Measurements from ENCODE around the gene UBN1. TPM values are rescaled to one million over a fixed set of nuclear protein-coding genes. Genes with fewer than 3 reads are reported as not detected.
A peak's percentile ranks its signal among the peaks of the same experiment; 100 is the strongest.

UBN1 gene, protein sequence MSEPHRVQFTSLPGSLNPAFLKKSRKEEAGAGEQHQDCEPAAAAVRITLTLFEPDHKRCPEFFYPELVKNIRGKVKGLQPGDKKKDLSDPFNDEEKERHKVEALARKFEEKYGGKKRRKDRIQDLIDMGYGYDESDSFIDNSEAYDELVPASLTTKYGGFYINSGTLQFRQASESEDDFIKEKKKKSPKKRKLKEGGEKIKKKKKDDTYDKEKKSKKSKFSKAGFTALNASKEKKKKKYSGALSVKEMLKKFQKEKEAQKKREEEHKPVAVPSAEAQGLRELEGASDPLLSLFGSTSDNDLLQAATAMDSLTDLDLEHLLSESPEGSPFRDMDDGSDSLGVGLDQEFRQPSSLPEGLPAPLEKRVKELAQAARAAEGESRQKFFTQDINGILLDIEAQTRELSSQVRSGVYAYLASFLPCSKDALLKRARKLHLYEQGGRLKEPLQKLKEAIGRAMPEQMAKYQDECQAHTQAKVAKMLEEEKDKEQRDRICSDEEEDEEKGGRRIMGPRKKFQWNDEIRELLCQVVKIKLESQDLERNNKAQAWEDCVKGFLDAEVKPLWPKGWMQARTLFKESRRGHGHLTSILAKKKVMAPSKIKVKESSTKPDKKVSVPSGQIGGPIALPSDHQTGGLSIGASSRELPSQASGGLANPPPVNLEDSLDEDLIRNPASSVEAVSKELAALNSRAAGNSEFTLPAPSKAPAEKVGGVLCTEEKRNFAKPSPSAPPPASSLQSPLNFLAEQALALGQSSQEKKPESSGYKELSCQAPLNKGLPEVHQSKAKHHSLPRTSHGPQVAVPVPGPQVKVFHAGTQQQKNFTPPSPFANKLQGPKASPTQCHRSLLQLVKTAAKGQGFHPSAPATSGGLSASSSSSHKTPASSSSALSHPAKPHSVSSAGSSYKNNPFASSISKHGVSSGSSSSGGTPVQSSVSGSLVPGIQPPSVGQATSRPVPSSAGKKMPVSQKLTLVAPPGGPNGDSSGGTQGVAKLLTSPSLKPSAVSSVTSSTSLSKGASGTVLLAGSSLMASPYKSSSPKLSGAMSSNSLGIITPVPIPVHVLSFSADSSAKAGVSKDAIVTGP (N-terminal part only)
- total RNA-seq, result 10 to 100 TPM; 25.5 to 27.7 TPM
- long read RNA-seq, donor 1, partial matches to known transcripts, result 16 of 18 reads
- long read RNA-seq, donor 1, other reads (novel, unspliced or antisense), result 1 of 18 reads
- long read RNA-seq, donor 2, partial matches to known transcripts, result 8 of 10 reads
- long read RNA-seq, donor 2, other reads (novel, unspliced or antisense), result 2 of 10 reads

DNA sequence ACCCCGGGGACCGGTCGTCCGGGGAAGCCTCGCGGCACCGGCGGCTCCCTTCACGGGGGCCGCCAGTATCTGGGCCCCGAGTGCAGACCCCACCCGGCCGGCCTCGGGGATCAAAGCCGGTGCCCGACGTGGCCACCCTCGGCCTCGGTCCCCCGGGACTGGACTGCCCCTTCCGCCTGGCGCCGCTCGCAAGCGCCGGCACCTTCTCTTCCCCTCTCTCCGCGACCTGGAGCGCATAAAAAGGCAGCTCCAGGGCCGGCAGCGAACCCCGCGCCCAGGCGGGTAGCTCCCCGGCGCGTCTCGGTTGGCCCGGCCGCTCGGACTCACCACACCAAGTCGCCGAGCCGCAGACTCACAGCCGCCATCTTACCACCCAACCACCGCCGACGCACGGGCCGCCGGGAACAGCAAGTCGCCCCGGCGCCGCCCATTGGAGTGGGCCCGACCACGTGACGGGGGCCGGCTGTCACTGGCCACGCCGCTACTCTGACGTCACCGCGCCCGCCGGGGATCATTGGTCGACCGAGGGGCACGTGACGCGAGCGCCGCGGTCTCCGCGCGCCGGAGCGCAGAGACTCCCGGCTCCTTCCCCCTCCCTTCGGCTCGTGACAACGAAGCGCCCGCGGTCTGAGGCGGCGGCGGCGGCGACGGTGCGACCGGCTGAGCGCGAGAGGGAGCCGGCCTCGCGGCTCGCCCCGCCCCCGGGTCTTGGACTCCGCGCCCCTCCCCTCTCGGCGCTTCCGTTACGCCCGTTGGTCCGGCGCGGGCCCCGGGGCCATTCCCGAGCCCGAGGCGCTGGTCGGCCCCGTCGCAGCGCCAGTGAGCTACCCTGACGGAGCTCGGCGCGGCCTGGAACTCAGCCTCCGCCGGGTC lies at the start of gene UBN1, which contains the start of gene GLYR1:
Gene UBN1 (plus strand): TSS at position 581 of the 873 bp plus-strand sequence. CDS start 5,437 bp downstream, outside the sequence.
Gene GLYR1 (minus strand): TSS at position 388 of the 873 bp plus-strand sequence. CDS start 23 bp downstream, at position 365.
- intact Hi-C loops (cut with DNase I), result loop anchor here (5.0 kb wide), 2 partner anchors 90 to 110 kb away; partner anchors contain the start of genes SEC14L5 (in 2 of the 2) and PPL (in 1 of the 2)
- peak; percentile 100 for DNase-seq (ENCODE audit: low spot score)

DNA sequence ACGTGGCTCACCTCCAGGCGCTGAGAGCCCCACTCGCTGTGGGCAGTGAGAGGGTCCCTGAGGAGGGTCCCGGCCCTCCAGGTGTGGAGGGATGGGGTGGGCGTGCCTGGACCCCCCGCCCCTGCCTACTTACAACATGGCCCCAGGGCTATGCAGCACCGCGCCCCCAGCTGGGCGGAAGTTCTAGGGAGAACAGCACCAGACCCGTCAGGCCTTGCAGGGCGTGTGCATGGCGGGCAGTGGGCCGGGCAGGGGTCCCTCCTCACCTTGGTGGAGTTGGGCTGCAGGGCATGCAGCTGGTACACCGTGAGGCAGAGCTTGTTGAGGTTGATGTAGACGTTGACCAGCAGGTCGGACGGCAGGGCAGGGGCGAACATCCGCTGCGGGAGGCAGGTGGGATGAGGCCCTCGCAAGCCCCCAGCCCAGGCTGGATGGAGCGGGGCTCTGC lies 49.5 kb upstream of the UBN1 start:
- intact Hi-C loops (cut with DNase I), result no loop called here

DNA sequence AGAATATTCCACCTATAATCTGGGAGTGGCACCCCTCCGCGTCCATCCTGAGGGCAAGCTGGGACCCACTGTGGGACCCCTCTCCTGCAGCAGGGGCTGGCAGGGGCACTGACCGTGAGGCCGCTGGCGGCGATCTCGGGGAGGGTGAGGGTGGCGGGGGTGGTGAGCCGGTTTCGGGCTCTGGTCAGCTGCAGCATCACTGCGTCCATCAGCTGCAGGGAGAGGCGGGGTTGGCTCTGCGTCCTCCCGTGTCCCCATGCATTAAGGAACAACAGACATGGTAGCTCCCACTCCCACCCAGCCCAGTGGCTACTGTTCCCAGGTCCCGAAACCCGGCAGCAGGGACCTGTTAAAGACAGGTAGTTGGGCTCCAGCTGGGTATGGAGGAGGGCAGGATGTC lies 48.8 kb upstream of the UBN1 start:
- intact Hi-C loops (cut with DNase I), result no loop called here
- DNase-seq (ENCODE audit: low spot score), result no peak

More for the DNA sequence above, 49.5 kb upstream of the UBN1 start:
- DNase-seq (ENCODE audit: low spot score), result no peak

DNA sequence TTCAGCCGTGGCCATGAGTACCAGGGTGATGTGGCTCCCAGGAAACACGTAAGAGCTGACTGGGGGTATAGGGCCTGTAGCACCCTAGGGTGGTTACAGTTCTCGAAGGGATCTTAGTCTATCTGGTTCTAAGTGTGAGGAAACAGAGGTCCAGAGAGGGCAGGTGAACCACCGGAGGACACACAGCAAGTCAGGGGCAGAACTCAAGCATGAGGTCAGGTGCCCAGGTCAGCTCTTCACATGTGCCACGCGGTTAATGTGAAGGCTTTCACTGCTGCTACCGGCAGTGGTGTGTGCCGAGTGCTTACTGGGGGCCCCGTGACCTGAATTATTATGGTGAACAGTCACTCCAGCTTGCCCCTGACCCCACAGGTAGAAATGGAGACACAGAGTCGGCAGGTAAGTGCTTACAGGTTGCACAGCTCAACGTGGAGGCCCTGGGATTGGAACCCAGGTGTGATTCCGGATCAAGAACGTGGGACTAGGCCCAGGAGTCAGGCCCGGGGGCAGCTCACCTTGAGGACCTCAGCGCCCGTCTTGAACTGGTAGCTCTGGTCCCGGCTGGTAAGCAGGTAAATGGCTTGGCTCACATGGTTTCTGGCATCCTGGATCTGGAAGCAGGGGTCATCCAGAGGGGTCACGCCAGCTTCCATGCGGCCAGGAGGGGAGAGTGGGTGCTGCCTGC lies 48.0 kb upstream of the UBN1 start:
- intact Hi-C loops (cut with DNase I), result no loop called here
- no peak for DNase-seq (ENCODE audit: low spot score)

DNA sequence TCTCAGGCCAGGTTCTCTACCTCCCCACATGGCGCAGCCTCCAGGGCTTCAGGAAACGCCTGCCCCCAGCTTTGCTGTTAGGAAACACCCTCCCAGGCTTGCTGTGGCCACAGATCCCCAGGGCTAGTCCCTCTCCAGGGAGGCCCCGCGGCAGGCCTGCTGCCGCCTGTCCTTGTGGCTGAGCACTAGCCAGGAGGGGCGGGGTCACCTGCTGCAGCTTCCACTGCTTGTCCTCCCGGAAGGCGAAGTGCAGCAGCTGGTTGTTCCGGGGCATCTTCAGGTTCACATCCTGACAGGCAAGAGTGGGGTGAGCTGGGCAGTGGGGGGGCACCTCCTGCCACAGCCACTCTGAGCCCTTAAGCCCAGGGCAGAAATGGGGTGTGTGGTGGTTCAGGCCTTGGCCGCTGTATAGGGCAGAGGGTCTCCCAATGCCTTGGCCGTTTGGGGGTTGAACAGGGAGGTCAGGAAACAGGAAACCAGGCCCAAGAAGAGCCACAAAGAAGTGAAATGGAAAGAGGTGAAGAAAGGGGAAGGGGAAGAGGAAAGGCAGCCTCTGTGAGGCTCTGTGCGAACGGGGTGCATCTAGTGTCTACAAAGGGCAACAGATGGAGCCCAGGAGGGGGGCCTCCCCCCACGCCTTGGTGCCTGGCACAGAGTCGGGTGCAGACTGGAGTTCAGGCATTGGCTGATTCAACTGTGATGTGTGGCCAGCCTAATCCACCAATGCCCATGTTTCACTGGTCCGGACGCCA lies 46.8 kb upstream of the UBN1 start:
- no peak for DNase-seq (ENCODE audit: low spot score)
- intact Hi-C loops (cut with DNase I), result no loop called here

DNA sequence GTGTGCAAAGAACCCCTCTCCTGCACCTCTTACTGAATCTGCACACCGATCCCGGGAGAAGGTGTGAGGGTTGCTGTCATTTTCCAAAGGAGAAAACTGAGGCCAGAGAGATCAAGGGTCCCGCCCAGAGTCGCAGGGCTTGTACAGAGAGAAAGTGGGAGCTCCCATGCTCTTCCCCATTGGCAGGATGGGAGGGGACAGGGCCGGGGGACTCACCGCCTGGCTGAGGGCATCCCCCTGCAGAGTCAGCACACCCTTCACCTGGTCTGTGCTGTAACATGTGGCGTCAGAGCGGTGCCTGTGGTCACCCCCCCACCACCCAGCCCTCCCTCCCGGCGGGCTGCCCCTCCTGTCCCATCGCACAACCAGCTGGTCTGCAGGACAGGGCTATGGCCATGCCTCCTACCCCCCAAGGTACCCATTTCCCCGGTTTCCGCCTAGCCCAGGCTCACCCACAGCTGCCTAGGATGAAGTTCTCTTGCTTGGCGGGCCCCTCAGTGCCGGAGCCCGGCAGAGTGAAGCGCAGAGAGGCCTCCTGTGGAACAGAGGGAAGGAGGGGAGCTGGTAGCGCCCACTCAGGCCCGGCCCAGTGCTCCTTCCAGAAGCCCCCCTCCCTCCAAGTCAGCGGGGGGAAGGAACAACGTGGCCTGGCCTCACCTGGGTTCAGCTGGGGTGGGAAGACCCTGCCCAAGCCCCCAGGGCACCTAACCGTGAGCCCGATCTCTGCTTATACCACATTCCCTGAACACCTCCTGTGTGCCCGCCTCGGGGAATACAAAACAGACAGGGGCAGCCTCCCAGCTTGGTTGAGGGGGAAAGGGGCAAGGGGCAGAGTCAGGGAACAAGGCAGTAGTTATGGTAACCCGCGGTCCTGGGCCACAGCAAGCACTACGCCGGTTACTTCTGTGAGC lies 46.0 kb upstream of the UBN1 start:
- intact Hi-C loops (cut with DNase I), result no loop called here
- DNase-seq (ENCODE audit: low spot score), result no peak

DNA sequence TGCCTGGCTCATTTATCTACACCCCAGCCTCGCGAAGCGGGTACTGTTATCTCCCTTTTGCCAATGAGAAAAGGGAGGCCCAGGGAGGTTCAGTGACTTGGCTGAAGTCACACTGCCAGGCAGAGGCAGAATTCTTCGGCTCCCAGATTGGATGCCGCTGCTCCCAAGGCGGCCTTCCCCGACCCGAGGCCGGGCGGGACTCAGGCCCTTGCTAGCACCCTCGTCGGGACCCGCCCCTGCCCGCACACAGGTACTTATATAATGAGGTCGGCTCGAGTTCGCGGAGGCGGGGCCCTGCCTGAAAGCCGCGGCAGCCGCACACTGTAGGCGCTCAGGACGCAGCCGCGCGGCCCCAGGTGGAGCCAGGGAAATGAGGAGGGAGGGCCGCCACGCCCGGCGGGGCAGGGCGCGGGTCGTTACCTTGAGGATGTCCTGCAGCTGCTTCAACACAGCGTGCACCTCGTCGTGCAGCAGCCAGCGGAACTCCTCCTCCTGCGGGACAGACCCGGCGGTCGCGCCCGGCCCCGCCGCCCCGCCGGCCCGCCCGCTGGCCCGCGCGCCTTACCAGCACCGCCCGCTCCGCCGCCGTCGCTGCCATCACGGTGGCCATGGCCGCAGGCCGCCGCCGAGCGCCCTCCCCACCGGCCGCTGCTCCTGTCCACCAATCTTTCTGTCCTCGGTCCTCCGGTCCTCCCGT lies 45.2 kb upstream of the UBN1 start, which contains the start of gene ROGDI:
Gene ROGDI (minus strand): TSS at position 672 of the 697 bp plus-strand sequence. CDS start 62 bp downstream, at position 610.
- DNase-seq (ENCODE audit: low spot score), result peak; percentile 91
- intact Hi-C loops (cut with DNase I), result no loop called here

DNA sequence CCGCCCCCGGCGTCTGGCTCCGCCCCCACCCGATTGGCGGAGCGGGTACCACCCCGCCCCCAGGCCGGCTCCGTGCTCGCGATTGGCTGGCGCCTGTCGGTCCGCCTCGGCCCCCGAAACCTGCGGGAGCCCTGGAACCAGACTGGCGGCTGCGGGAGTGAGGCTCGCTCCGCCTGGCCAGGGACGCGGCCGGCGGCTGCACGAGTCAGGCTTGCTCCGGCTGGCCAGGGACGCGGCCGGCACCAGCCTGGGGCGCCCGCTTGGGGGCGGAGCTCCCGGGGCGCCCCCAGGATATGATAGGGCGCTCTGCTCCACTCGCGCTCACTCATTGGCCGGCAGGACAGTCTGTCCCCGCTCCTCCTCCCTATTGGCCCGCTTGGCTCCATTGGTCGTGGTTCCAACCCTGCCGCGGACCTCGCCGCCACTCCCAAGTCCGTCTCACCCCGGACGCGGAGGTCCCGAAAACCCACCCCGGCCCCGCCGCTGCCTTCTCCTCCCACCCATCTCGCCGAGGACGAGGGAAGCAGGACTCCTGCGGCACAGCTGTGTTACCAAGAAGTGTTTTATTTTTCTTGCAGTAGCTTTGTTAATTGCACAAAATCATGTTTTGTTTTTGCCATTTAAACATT lies 44.5 kb upstream of the UBN1 start:
- intact Hi-C loops (cut with DNase I), result no loop called here
- peak; percentile 97 for DNase-seq (ENCODE audit: low spot score)

DNA sequence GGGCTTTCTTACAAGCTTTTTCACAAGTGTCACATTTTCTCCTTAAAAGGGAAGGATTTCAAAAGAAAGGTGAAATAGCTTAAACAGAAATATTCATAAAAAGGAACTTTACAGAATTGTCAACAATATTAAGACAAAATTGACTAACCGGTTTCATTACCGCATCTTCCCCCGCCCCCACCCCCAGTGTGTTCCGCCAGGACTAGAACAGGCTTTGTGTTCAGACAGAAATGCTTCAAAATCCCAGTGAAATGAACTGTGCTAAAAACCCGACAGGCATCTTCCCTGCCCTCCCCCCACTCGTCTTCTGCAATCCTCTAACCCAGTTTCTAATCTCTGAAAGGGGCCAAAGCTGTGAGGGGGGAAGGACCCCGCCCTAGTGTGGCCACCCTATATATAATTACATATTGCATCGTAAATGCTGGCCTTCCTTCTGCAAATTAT lies 43.9 kb upstream of the UBN1 start:
- no peak for DNase-seq (ENCODE audit: low spot score)
- intact Hi-C loops (cut with DNase I), result no loop called here

DNA sequence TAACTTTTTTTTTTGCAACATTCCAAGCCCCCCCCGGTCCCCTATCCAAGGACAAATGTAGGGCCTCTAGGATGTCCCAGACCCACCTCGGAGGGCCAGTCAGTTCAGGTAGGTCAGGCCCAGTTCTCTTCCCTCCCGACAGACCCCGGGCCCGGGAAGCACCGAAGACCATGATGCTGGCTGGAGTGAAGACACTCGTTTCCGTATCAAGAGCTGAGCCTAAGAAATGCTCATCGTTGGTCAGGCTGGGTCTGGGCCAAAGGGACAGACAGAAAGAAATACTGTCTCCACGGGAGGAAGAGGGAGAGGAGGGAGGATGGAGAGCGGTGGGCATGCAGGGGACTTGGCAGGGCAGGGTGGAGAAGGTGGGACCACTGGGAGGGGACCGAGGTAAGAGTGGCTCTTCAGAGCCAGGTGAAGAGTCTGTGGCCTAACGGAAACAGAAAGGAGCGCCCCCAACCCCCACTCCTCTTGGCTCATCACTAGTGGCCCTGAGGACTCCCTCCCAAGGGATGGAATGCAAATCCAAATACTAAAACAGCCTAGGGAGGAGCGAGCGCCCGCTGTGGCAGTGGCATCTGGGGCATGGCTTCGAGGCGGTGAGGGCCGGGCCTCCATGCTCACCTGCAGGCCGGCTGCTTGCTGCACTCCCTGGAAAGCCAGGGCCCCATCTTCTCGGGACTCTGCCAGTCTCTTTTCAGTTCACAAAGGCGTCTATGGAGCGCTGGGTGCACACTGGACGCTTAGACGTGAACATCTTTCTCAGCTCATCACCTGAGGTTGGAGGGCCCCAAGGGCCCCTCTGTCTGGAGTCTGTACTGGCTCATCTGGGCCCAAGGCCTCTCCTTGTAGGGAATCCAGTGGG lies 43.2 kb upstream of the UBN1 start:
- intact Hi-C loops (cut with DNase I), result no loop called here
- no peak for DNase-seq (ENCODE audit: low spot score)

DNA sequence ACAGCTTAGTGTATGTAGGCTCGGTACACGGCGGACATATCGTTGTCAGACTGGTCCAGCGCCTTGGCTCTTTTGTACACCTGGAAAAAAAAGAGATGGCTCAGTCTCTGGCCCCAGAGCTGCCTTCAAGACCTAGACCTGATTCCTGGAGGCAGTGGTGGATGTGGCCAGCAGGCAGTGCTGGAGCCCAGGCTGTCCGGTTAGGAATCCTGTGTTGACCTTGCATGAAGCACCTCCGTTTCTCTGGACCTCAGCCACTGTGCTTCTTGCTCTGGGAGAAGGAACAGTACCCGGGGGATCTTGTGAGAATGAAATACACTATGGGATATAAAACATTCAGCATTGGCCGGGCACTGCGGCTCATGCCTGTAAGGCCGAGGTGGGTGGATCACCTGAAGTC lies 42.0 kb upstream of the UBN1 start:
- intact Hi-C loops (cut with DNase I), result no loop called here
- DNase-seq (ENCODE audit: low spot score), result no peak

DNA sequence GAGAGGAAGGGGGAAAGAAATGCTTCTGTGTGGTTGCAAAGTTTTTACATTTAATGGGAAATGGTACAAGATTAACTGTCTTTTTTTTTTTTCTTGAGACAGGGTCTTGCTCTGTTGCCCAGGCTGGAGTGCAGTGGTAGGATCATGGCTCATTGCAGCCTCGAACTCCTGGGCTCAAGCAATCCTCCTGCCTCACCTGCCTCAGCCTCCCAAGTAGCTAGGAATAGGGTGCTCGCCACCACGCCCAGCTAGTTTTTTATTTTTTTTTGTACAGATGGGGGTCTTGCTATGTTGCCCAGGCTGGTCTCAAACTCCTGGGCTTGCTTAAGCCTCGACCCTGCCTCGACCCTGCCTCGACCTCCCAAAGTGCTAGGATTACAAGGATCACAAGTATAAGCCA lies 41.0 kb upstream of the UBN1 start:
- intact Hi-C loops (cut with DNase I), result no loop called here
- DNase-seq (ENCODE audit: low spot score), result no peak

DNA sequence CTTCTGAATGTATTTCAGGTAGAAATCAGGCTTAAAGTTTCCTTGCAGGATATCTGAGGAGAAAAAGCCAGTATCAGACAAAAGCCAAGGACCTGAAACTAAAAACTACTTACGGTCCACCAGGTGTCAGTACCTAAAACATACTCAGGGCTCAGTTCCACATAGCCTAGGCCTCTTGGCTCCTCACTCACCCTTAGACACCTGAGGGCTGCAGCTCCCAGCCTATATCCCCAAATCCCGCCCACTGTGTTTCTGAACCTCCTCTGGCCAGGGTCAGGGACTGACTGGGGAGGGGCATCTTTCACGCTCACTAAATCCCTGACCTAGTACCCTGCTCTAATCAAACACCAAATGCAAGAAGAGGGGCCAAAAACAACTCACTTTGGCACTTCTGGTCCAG lies 36.0 kb upstream of the UBN1 start:
- DNase-seq (ENCODE audit: low spot score), result no peak
- intact Hi-C loops (cut with DNase I), result no loop called here

DNA sequence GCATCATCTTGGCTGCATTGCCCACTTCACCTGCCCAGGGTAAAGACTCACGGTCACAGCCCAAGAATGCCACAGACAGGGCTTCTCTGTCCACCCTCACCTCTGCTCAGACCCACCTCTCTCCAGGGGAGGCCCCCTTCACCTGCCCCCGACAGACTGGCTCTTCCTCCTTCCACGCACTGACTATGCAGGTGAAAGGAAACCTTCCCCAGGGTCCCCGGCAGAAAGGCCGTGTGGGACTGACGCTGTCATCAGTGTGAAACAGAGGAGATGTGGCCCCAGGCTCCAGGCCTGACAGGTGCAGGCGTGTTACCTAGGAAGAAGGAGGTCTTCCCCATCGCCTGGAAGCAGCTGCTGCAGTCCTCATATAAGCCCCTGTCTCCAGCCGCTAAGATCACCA lies 35.5 kb upstream of the UBN1 start:
- no peak for DNase-seq (ENCODE audit: low spot score)
- intact Hi-C loops (cut with DNase I), result no loop called here
